Astrocyte of the spinal cord (primary cell): ENCODE results near the gene ACR.

Experiments used
- DNase-seq: peaks from one replicate; pipeline ENCODE4 v3.0.0; 2011; ENCODE audit warnings: low read depth, low spot score
- H3K4me3 ChIP-seq: 2 replicates; pipeline ENCODE4 v1.5.1; 2011; ENCODE audit warnings: low read depth, mild to moderate bottlenecking, low read length, moderate library complexity
- in situ Hi-C: cut with HindIII; loops from 2 replicates; pipeline ENCODE4 v1.10.0; 2017; ENCODE audit warnings: low sequenced_read_pairs
- TF ChIP-seq, protein P1 (sequence below): IDR thresholded peaks from 2 replicates; pipeline ENCODE4 v1.5.1; 2012; ENCODE audit warnings: low read depth, mild to moderate bottlenecking, low read length, inconsistent platforms

Gene ACR

DNA sequence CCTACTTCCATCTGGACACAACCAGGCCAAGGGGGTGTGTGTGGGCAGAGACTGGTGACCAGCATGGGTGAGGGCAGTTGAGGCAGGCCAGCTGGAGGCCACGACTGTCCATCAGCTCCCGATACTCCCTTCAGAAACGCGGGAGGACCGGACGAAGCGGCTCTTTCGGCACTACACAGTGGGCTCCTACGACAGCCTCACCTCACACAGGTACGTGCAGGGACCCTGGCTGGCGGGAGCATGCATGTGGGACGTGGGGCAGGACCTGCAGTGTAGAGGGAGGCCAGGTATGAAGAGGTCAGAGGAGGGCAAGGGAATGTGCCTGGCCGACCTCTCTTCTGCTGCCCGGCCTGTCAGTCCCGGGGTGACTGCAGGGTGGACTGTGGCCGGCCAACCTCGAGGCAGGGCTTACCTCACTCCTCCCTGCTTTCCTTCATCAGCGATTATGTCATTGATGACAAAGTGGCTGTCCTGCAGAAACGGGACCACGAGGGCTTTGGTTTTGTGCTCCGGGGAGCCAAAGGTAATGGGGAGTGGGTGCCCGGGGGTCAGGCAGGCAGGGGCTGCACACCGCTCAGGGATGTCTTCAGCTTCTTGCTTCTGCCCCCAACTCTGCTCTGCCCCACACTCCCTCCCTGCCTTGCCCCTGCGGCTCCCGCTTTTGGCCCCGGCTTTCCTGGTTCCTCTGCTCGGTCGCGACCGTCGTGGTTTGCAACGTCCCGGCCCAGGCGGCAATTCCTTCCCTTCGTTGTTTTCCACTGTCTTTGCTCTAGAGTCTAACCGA, 34.1 kb upstream of the ACR start:
- in situ Hi-C loops: no loop called here
- H3K4me3 ChIP-seq: no peak overlapping the region
- TF ChIP-seq, protein P1, sequence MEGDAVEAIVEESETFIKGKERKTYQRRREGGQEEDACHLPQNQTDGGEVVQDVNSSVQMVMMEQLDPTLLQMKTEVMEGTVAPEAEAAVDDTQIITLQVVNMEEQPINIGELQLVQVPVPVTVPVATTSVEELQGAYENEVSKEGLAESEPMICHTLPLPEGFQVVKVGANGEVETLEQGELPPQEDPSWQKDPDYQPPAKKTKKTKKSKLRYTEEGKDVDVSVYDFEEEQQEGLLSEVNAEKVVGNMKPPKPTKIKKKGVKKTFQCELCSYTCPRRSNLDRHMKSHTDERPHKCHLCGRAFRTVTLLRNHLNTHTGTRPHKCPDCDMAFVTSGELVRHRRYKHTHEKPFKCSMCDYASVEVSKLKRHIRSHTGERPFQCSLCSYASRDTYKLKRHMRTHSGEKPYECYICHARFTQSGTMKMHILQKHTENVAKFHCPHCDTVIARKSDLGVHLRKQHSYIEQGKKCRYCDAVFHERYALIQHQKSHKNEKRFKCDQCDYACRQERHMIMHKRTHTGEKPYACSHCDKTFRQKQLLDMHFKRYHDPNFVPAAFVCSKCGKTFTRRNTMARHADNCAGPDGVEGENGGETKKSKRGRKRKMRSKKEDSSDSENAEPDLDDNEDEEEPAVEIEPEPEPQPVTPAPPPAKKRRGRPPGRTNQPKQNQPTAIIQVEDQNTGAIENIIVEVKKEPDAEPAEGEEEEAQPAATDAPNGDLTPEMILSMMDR: no peak
- no peak for DNase-seq

- in situ Hi-C loops: no loop called here
- peak overlapping the region; percentile 27 for H3K4me3 ChIP-seq
- TF ChIP-seq, protein P1: no peak
- no peak for DNase-seq
These were observed 33.3 kb upstream of the ACR start for GRCh38 chr22:50704510-50705218.

GRCh38 chr22:50705219-50705691, 32.7 kb upstream of the ACR start:
- in situ Hi-C loops: no loop called here
- peak overlapping the region; percentile 27 for H3K4me3 ChIP-seq
- DNase-seq: peak; percentile 81
- TF ChIP-seq, protein P1: no peak

DNA sequence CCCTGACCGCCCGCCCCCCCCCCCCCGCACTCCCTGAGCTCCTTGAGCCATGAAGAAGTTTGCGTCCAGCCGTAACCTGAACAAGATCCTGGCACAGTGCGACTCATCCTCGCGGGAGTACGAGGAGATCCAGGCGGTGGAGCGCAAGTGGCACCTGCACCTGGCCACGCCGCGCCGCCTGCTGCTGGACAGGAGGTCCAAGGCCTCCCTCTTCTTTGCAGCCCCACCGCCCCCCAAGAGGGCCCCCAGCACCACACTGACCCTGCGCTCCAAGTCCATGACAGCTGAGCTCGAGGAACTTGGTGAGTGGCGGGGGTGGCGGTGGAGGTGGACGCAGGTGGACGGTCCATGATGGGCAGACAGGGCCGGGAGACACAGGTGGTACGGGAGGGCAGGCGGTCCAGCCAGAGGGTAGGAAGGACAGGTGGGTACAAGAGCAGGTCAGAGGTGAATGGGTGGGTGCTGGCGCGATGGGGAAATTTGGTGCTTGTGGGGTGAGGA, 32.1 kb upstream of the ACR start:
- DNase-seq: no peak
- no peak overlapping the region for H3K4me3 ChIP-seq
- TF ChIP-seq, protein P1: no peak
- in situ Hi-C loops: no loop called here

DNA sequence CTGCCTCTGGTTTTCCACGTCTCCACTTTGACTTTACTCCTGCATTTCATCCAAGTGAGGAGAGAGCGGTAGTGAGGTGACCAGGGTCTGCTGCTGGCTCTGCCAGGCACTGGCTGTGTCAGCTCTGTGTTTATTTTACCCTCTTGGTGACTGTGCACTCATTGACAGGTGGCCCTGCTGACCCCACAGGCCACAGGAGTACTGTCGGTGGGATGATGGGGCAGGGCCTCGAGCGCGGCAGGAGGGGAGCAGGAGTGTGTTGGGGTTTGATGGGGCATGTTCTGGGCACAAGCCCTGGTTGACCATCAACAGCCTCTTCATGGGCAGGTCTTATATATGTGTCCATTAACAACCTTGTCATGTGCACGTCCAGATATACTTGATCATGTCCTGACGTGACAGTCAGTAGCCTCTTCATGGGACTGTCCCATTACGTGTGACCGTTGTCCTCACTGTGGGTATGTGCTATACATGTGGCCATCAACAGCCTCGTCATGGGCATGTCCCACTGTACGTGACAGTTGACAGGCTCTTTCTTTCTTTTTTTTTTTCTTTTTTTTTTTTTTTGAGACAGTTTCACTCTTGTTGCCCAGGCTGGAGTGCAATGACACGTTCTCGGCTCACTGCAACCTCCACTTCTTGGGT, 31.4 kb upstream of the ACR start:
- TF ChIP-seq, protein P1: no peak
- in situ Hi-C loops: no loop called here
- no peak overlapping the region for H3K4me3 ChIP-seq
- DNase-seq: no peak

GRCh38 chr22:50708474-50708873, 29.5 kb upstream of the ACR start:
- DNase-seq: no peak
- no peak overlapping the region for H3K4me3 ChIP-seq
- in situ Hi-C loops: no loop called here
- TF ChIP-seq, protein P1: no peak
